Lower leg skin (tissue), 3 donors: Measurements from ENCODE around the gene GID4.

Experiments used
- POLR2A ChIP-seq, 2 donors: fragments of 450-650 bp; IDR thresholded peaks; one replicate each; pipeline ENCODE4 v1.6.1; 2016 to 2017; ENCODE audit warnings: antibody characterized with exemption in 2 of 2, mild to moderate bottlenecking in 1 of 2, moderate library complexity in 1 of 2
- TF ChIP-seq, protein P1 (sequence below), 3 donors: fragments of 450-650 bp; IDR thresholded peaks; one replicate each; pipeline ENCODE4 v1.5.1; 2016; ENCODE audit warnings: antibody characterized with exemption in 3 of 3, mild to moderate bottlenecking in 3 of 3, moderate library complexity in 2 of 3

DNA sequence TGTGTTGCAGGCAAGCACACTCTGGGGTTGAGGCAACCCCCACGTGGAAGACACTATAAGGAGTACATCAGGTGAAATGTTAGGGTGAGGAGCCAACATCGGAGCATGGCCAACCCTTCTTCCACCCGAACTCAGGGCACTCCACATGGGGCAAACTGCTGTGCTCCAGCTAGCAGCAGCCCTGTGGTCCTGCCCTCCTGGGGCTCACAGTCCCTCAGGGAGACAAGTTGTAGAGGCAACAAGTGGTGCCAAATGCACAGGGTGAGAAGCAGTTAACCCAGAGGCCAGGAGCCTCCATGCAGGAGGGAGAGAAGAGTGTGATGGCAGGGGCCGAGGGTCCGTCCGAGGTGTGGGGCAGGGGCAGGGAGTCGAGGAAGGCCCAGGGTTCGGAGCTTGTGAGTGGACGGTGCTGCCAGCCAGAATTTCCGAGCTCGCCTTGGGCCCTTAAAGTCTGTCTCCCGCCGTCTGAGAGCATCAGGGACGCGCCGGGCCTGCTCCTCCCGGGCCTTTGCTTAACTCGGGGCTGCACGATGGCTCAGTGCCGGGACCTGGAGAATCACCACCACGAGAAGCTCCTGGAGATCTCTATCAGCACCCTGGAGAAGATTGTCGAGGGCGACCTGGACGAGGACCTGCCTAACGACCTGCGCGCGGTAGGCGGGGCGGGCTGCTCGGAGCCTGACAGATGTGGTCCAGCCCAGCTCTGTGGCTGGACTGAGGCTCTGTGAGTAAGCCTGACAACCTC is 32.5 kb upstream of the GID4 start:
- TF ChIP-seq, protein P1, sequence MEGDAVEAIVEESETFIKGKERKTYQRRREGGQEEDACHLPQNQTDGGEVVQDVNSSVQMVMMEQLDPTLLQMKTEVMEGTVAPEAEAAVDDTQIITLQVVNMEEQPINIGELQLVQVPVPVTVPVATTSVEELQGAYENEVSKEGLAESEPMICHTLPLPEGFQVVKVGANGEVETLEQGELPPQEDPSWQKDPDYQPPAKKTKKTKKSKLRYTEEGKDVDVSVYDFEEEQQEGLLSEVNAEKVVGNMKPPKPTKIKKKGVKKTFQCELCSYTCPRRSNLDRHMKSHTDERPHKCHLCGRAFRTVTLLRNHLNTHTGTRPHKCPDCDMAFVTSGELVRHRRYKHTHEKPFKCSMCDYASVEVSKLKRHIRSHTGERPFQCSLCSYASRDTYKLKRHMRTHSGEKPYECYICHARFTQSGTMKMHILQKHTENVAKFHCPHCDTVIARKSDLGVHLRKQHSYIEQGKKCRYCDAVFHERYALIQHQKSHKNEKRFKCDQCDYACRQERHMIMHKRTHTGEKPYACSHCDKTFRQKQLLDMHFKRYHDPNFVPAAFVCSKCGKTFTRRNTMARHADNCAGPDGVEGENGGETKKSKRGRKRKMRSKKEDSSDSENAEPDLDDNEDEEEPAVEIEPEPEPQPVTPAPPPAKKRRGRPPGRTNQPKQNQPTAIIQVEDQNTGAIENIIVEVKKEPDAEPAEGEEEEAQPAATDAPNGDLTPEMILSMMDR (IDR thresholded peaks at IDR 0.05), result no peak
- TF ChIP-seq POLR2A (IDR thresholded peaks at IDR 0.05), result no peak
